DND-41 (cell line): ENCODE measurements around the gene ASPRV1.

Experiments
- EZH2 ChIP-seq: IDR thresholded peaks from 3 replicates; pipeline ENCODE4 v1.6.1; 2012; ENCODE audit warnings: borderline replicate concordance, low read depth, mild to moderate bottlenecking, moderate library complexity, low read length, inconsistent platforms; ENCODE audit not compliant: severe bottlenecking
- TF ChIP-seq, protein P1 (sequence below): IDR thresholded peaks from 2 replicates; pipeline ENCODE4 v1.5.1; 2012; ENCODE audit warnings: borderline replicate concordance, low read length, moderate library complexity, mild to moderate bottlenecking; ENCODE audit not compliant: poor library complexity, severe bottlenecking; ENCODE audit errors: extremely low read depth

DNA sequence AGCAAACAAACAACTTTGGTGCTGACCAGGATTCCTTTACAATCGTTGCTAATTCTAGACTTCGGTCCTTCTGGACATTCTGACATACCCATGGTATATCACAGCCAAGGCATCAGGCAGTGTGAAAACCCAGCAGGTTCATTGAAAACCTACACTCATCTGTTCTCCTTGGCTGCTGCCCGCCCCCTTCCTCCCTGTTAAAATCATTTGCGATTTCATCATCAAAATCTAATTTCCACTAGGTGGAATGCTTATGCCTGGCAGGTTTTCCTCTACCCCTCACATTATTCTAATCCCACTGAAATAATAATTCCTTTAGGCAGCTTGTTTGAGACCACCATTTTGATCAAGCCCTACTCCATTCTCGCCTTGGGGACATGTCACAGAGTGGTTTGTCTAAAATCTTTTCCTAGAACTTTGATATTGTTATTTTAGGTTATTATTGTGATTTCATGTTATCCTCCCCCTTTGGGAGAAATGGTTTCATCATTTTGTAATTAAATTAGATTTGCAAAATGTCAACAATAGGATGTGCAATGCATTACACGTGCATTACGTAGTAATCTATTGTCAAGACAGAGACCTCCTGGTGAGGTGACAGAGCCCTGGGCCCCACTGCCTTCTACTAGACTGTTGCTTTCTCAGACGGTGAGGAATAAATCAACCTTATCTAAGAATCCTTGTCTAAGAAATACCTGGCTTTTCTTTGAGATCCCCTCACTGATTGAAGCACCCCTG lies 31.0 kb upstream of the ASPRV1 start:
- TF ChIP-seq, protein P1, sequence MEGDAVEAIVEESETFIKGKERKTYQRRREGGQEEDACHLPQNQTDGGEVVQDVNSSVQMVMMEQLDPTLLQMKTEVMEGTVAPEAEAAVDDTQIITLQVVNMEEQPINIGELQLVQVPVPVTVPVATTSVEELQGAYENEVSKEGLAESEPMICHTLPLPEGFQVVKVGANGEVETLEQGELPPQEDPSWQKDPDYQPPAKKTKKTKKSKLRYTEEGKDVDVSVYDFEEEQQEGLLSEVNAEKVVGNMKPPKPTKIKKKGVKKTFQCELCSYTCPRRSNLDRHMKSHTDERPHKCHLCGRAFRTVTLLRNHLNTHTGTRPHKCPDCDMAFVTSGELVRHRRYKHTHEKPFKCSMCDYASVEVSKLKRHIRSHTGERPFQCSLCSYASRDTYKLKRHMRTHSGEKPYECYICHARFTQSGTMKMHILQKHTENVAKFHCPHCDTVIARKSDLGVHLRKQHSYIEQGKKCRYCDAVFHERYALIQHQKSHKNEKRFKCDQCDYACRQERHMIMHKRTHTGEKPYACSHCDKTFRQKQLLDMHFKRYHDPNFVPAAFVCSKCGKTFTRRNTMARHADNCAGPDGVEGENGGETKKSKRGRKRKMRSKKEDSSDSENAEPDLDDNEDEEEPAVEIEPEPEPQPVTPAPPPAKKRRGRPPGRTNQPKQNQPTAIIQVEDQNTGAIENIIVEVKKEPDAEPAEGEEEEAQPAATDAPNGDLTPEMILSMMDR: no peak
- no peak for TF ChIP-seq EZH2
